Measurements from ENCODE around the gene SLC39A11.

GRCh38 chr17:73061161-73061560 is 31.3 kb downstream of the SLC39A11 start:
- TF ChIP-seq CTCF (conservative IDR thresholded peaks at IDR 0.05): no peak
- no peak for TF ChIP-seq EZH2 (IDR thresholded peaks at IDR 0.05; ENCODE audit: low read depth)

Data from PC-9 (cell line).